WERI-Rb-1 (cell line): ENCODE results near the gene EYA4.

Experiments
- DNase-seq: peaks from one replicate; pipeline ENCODE4 v3.0.0-alpha.2; 2020
- H3K27ac ChIP-seq: fragments of 250-450 bp; sonication (Bioruptor Pico); 2 replicates; pipeline ENCODE4 v1.5.1; 2020; ENCODE audit warnings: mild to moderate bottlenecking, moderate library complexity
- H3K27me3 ChIP-seq: fragments of 250-450 bp; sonication (Bioruptor Pico); 2 replicates; pipeline ENCODE4 v1.5.1; 2021; ENCODE audit warnings: mild to moderate bottlenecking, low read depth, moderate library complexity; ENCODE audit not compliant: insufficient read depth, severe bottlenecking
- H3K36me3 ChIP-seq: fragments of 250-450 bp; sonication (Bioruptor Pico); 2 replicates; pipeline ENCODE4 v1.5.1; 2020; ENCODE audit warnings: mild to moderate bottlenecking, moderate library complexity
- H3K4me3 ChIP-seq: 2 replicates; pipeline ENCODE4 v1.5.1; 2011; ENCODE audit warnings: low read depth, mild to moderate bottlenecking, control low read depth, low read length
- H3K9me3 ChIP-seq: fragments of 250-450 bp; sonication (Bioruptor Pico); 2 replicates; pipeline ENCODE4 v1.5.1; 2021; ENCODE audit warnings: mild to moderate bottlenecking, moderate library complexity; ENCODE audit not compliant: severe bottlenecking
- CTCF ChIP-seq: IDR thresholded peaks from 2 replicates; pipeline ENCODE4 v1.5.1; 2011; ENCODE audit warnings: low read depth, mild to moderate bottlenecking, control low read depth, inconsistent platforms, low read length

Gene EYA4

GRCh38 chr6:133286765-133287164 is 45.6 kb downstream of the EYA4 start:
- Histone ChIP-seq H3K4me3 (no peak overlapping the region), H3K36me3 (no peaks in the 10 kb centered on the region), H3K9me3 (no peaks in the 10 kb centered on the region), H3K27me3 (peaks cover 10% of the 10 kb centered on the region), H3K27ac (no peak overlapping the region)
- no peak for DNase-seq
- peak; percentile 47; the same call in 1 of the 2 replicates for TF ChIP-seq CTCF

- H3K9me3 ChIP-seq: no peaks in the 10 kb centered on the region
- H3K36me3 ChIP-seq: no peaks in the 10 kb centered on the region
- DNase-seq: no peak
- H3K27ac ChIP-seq: no peak overlapping the region
- no peak for TF ChIP-seq CTCF
- peaks cover 6% of the 10 kb centered on the region for H3K27me3 ChIP-seq
- no peak overlapping the region for H3K4me3 ChIP-seq
Measured at GRCh38 chr6:133288662-133289061, 47.5 kb downstream of the EYA4 start.

- Histone ChIP-seq H3K27me3 (peaks cover 6% of the 10 kb centered on the region), H3K27ac (no peak overlapping the region)
- no peak for DNase-seq
Measured at GRCh38 chr6:133289733-133290306, 48.7 kb downstream of the EYA4 start.

GRCh38 chr6:133290930-133291329 is 49.8 kb downstream of the EYA4 start:
- Histone ChIP-seq H3K4me3 (no peak overlapping the region), H3K27ac (no peak overlapping the region), H3K36me3 (no peaks in the 10 kb centered on the region), H3K27me3 (peaks cover 2% of the 10 kb centered on the region), H3K9me3 (no peaks in the 10 kb centered on the region)
- DNase-seq: no peak
- TF ChIP-seq CTCF: no peak

More at GRCh38 chr6:133289733-133290306, 48.7 kb downstream of the EYA4 start:
- Histone ChIP-seq H3K9me3 (no peaks in the 10 kb centered on the region), H3K36me3 (no peaks in the 10 kb centered on the region), H3K4me3 (no peak overlapping the region)
- TF ChIP-seq CTCF: no peak

- no peak for TF ChIP-seq CTCF
- DNase-seq: no peak
Measured at GRCh38 chr6:133291671-133292070, 50.5 kb downstream of the EYA4 start.

GRCh38 chr6:133297657-133298056 is 56.5 kb downstream of the EYA4 start:
- DNase-seq: no peak
- Histone ChIP-seq H3K36me3 (no peaks in the 10 kb centered on the region), H3K4me3 (no peak overlapping the region), H3K27me3 (peaks cover 10% of the 10 kb centered on the region), H3K9me3 (no peaks in the 10 kb centered on the region), H3K27ac (no peak overlapping the region)
- no peak for TF ChIP-seq CTCF

More at GRCh38 chr6:133291671-133292070, 50.5 kb downstream of the EYA4 start:
- Histone ChIP-seq H3K27me3 (peaks cover 2% of the 10 kb centered on the region), H3K4me3 (no peak overlapping the region), H3K36me3 (no peaks in the 10 kb centered on the region), H3K27ac (no peak overlapping the region), H3K9me3 (no peaks in the 10 kb centered on the region)
